Measurements from ENCODE around the gene RASSF8.

The RASSF8 gene

DNA sequence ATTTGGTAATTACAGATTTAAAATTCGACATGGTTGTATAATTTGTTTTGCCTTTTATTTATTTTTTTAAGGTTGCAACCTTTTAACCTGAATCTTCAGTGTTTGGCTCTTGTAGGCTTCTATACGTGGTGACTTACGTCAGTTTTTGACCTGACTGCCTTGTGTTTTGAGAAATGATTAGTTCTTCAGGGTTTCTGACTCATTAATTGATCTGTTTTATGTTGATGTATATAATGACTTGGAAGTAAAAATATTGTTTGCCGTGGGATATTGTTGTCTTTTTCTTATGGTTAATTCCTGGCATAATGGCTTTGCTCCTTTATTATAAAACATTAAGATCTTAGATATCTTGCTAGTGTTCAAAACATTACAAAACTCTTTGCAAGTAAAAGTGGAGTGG, 2.5 kb downstream of the RASSF8 start:
- H3K4me3 ChIP-seq (ENCODE audit: low read depth, low read length): no peak overlapping the region
- TF ChIP-seq, protein P1, sequence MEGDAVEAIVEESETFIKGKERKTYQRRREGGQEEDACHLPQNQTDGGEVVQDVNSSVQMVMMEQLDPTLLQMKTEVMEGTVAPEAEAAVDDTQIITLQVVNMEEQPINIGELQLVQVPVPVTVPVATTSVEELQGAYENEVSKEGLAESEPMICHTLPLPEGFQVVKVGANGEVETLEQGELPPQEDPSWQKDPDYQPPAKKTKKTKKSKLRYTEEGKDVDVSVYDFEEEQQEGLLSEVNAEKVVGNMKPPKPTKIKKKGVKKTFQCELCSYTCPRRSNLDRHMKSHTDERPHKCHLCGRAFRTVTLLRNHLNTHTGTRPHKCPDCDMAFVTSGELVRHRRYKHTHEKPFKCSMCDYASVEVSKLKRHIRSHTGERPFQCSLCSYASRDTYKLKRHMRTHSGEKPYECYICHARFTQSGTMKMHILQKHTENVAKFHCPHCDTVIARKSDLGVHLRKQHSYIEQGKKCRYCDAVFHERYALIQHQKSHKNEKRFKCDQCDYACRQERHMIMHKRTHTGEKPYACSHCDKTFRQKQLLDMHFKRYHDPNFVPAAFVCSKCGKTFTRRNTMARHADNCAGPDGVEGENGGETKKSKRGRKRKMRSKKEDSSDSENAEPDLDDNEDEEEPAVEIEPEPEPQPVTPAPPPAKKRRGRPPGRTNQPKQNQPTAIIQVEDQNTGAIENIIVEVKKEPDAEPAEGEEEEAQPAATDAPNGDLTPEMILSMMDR (IDR thresholded peaks at IDR 0.05; ENCODE audit: low read depth, low read length): no peak

DNA sequence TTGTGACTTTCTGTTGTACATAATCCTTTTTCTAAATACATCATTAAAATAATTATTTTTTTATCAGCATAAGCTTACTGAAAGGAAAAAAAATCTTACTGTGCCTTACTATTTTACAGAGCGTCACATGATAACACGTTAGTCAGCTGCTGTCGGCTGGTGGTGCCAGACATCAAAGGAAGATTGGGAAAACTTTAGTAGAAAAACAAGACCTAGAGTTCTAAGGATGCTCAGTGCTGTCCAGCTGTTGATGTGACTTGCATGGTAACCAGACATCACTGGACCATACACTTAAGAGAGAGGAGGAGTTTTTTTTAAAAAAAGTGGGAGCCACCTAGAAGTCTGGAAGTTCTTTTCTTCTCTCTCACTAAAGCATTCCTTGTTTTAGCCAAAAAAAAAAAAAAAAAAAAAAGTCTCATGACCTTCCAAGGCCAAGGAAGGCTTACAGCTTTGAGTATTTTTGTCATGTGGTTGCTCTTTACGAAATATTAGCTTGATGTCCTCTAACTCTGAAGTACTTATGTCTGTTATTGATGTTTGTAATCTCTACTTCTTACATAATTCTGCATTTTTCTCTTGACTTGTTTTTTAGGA, 4.5 kb downstream of the RASSF8 start:
- TF ChIP-seq, protein P1 (IDR thresholded peaks at IDR 0.05; ENCODE audit: low read depth, low read length): no peak
- no peak overlapping the region for H3K4me3 ChIP-seq (ENCODE audit: low read depth, low read length)

DNA sequence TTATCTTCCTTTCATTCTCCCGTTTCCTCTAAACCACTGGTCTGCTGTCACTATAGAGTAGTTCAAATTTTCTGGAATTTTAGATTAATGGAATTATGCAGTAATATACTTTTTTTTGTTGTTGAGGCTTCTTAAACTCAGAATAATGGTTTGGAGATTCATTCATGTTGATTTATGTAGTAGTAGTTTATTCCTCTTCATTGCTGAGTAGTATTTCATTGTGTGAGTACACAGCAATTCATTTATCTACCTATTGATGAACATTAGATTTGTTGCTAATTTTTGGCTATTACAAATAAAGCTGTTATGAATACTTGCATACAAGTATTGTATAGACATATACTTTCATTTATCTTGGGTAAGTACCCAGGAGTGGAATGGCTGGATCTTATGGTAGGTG, 7.2 kb downstream of the RASSF8 start:
- H3K4me3 ChIP-seq (ENCODE audit: low read depth, low read length): no peak overlapping the region
- TF ChIP-seq, protein P1 (IDR thresholded peaks at IDR 0.05; ENCODE audit: low read depth, low read length): no peak

DNA sequence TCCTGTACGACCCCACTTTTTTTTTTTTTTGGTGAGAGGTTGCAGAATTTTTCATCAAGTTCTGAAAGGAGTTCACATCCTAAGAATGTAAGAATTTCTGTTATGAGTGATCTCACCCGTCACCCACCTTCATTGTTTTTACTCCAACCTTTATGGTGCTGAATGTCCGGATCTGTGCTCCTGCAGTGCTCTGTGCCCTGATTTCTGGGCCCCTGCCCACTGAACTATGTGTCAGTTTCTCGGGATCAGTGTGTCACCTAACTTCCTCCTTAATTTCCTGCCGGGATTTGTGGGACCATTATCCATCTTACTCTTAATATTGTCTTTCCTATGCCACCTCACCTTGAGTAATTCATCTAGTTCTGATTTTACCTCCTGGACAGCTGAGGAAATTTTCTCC, 11.6 kb downstream of the RASSF8 start:
- TF ChIP-seq, protein P1 (IDR thresholded peaks at IDR 0.05; ENCODE audit: low read depth, low read length): no peak
- no peak overlapping the region for H3K4me3 ChIP-seq (ENCODE audit: low read depth, low read length)

DNA sequence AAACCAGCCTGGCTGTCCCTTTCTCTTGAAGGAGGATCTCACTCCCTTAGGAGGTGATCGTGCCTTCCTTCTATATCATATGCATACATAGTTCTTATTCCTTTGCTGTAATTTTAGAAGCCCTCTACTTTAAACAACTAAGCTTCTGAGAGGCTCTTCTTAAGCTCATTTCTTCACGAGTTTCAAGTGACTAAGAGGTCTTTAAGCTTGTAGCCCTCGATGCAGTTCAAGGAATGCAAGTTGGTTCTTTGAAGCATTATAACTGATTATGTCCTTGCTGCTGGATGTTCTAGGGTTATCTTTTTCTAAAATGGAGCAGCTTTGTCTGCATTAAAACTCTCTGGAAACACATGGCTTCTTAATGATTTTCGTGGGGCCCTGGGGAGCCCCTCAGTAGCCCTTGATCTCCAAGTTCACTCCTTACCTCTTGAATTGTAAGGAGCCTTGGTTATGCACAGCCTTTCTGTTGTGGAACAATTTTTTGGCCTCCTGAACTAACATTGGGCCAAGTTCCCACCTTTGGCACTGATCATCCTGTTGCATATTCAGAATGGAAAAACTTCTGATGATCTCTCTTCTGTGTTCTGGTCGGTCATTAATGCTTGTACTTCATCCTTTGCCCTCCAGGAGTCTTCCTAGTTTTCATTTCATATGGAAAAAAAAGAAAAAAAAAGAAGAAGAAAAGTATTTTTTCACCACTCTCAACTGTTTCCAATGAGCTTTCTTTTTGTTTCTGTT, 12.6 kb downstream of the RASSF8 start:
- H3K4me3 ChIP-seq (ENCODE audit: low read depth, low read length): no peak overlapping the region
- TF ChIP-seq, protein P1 (IDR thresholded peaks at IDR 0.05; ENCODE audit: low read depth, low read length): no peak

DNA sequence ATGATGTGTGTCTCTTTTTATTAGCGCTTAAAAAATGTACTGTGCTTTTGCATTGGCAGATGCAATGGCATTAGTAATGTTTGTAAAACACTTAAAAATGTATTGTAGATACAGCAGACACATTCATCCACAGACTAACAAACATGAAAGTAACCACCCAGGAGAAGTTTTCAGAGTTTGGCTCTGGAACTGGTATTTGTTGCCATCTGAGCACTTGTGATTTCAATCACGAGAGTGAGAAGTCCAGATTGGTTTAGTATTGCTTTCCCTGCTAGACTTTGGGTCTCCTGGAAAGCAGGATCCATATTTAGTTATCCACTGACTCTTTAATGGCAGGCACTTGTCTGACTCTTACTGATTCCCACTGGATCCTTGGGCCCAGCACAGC, 13.2 kb downstream of the RASSF8 start:
- TF ChIP-seq, protein P1 (IDR thresholded peaks at IDR 0.05; ENCODE audit: low read depth, low read length): no peak
- no peak overlapping the region for H3K4me3 ChIP-seq (ENCODE audit: low read depth, low read length)

DNA sequence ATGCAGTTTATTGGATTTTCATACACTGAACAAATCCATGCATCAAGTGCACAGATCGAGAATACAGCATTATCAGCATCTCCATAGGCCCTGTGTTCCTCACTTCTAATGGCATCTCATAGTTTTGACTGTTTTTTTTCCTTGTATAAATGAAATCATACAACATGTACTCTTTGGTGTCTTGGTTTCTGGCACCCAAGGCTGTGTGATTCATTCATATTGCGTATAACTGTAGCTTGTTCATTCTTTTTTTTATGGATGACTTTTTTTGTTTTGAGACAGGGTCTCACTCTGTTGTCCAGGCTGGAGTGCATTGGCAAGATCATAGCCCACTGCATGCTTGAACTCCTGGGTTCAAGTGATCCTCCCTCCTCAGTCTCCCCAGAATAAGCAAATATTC, 14.3 kb downstream of the RASSF8 start:
- TF ChIP-seq, protein P1 (IDR thresholded peaks at IDR 0.05; ENCODE audit: low read depth, low read length): no peak
- no peak overlapping the region for H3K4me3 ChIP-seq (ENCODE audit: low read depth, low read length)

Data from WI38 (cell line).